Endothelial cell (in vitro differentiated cells): ENCODE measurements around the gene SLC6A9. TPM values are rescaled to one million over a fixed set of nuclear protein-coding genes. Genes with fewer than 3 reads are reported as not detected.

ENCODE experiments used
- DNase-seq: peaks from one replicate; pipeline ENCODE4 v3.0.0; 2021; ENCODE audit warnings: low spot score
- H3K27ac Mint-ChIP-seq: one replicate; pipeline ENCODE4 v1.8.0; 2021; ENCODE audit warnings: mixed read lengths, inconsistent platforms; ENCODE audit not compliant: unreplicated experiment
- H3K27me3 Mint-ChIP-seq: one replicate; pipeline ENCODE4 v1.8.0; 2021; ENCODE audit warnings: mild to moderate bottlenecking, moderate library complexity, mixed read lengths, inconsistent platforms; ENCODE audit not compliant: unreplicated experiment
- H3K36me3 Mint-ChIP-seq: one replicate; pipeline ENCODE4 v1.8.0; 2021; ENCODE audit warnings: mild to moderate bottlenecking, low read depth, mixed read lengths, inconsistent platforms; ENCODE audit not compliant: unreplicated experiment
- H3K4me1 Mint-ChIP-seq: one replicate; pipeline ENCODE4 v1.8.0; 2021; ENCODE audit warnings: mild to moderate bottlenecking, mixed read lengths, inconsistent platforms; ENCODE audit not compliant: unreplicated experiment
- H3K4me3 Mint-ChIP-seq: one replicate; pipeline ENCODE4 v1.8.0; 2021; ENCODE audit warnings: mild to moderate bottlenecking, mixed read lengths, inconsistent platforms; ENCODE audit not compliant: unreplicated experiment
- H3K9me3 Mint-ChIP-seq: one replicate; pipeline ENCODE4 v1.8.0; 2021; ENCODE audit warnings: mixed read lengths, inconsistent platforms; ENCODE audit not compliant: unreplicated experiment
- CTCF ChIP-seq: fragments of 200-600 bp; sonication (generic); IDR thresholded peaks from one replicate; pipeline ENCODE4 v1.5.0; 2021; ENCODE audit warnings: antibody characterized with exemption; ENCODE audit not compliant: unreplicated experiment
- total RNA-seq: library from RNA; stranded (reverse); fragmentation: NEBNext Ultra II Directional; extraction: Animal tissue kit (Norgen Biotek cat#: 25700); gene quantifications from one replicate; pipeline ENCODE4 v1.2.1, GENCODE V29; 2021; ENCODE audit not compliant: unreplicated experiment

Gene SLC6A9
- total RNA-seq, 1 donor from 2014 or later, result 2.8 TPM

GRCh38 chr1:44024031-44024902, 7.0 kb downstream of the SLC6A9 start:
- Mint-ChIP-seq H3K27me3 (peaks cover 6% of the 10 kb centered on the region), H3K4me1 (peaks cover 24% of the 10 kb centered on the region), H3K36me3 (peaks cover 5% of the 10 kb centered on the region), H3K9me3 (no peaks in the 10 kb centered on the region), H3K27ac (no peak overlapping the region), H3K4me3 (no peak overlapping the region)
- no peak for DNase-seq
- TF ChIP-seq CTCF, result no peak

- no peaks in the 10 kb centered on the region for H3K36me3 Mint-ChIP-seq
- no peak overlapping the region for H3K4me3 Mint-ChIP-seq
- no peak for TF ChIP-seq CTCF
- H3K27ac Mint-ChIP-seq, result no peak overlapping the region
- H3K4me1 Mint-ChIP-seq, result peaks cover 4% of the 10 kb centered on the region
- no peak for DNase-seq
- H3K27me3 Mint-ChIP-seq, result no peaks in the 10 kb centered on the region
- no peaks in the 10 kb centered on the region for H3K9me3 Mint-ChIP-seq
Observed at GRCh38 chr1:44021581-44022321, 9.5 kb downstream of the SLC6A9 start.

- Mint-ChIP-seq H3K9me3 (no peaks in the 10 kb centered on the region), H3K4me3 (no peak overlapping the region)
- TF ChIP-seq CTCF, result no peak
Observed at GRCh38 chr1:44021156-44021555, 10.1 kb downstream of the SLC6A9 start.

GRCh38 chr1:44020464-44020863, 10.8 kb downstream of the SLC6A9 start:
- DNase-seq, result no peak
- Mint-ChIP-seq H3K4me1 (peaks cover 4% of the 10 kb centered on the region), H3K4me3 (no peak overlapping the region), H3K36me3 (no peaks in the 10 kb centered on the region), H3K27me3 (no peaks in the 10 kb centered on the region), H3K9me3 (no peaks in the 10 kb centered on the region), H3K27ac (no peak overlapping the region)
- no peak for TF ChIP-seq CTCF

More at GRCh38 chr1:44021156-44021555, 10.1 kb downstream of the SLC6A9 start:
- DNase-seq, result no peak
- no peak overlapping the region for H3K27ac Mint-ChIP-seq
- H3K36me3 Mint-ChIP-seq, result no peaks in the 10 kb centered on the region
- peaks cover 4% of the 10 kb centered on the region for H3K4me1 Mint-ChIP-seq
- no peaks in the 10 kb centered on the region for H3K27me3 Mint-ChIP-seq
